Astrocyte of the spinal cord (primary cell): Measurements from ENCODE around the gene CNDP1.

ENCODE experiments used
- DNase-seq: peaks from one replicate; pipeline ENCODE4 v3.0.0; 2011; ENCODE audit warnings: low read depth, low spot score
- H3K4me3 ChIP-seq: 2 replicates; pipeline ENCODE4 v1.5.1; 2011; ENCODE audit warnings: low read depth, mild to moderate bottlenecking, low read length, moderate library complexity
- in situ Hi-C: cut with HindIII; loops from 2 replicates; pipeline ENCODE4 v1.10.0; 2017; ENCODE audit warnings: low sequenced_read_pairs
- TF ChIP-seq, protein P1 (sequence below): IDR thresholded peaks from 2 replicates; pipeline ENCODE4 v1.5.1; 2012; ENCODE audit warnings: low read depth, mild to moderate bottlenecking, low read length, inconsistent platforms

The CNDP1 gene

DNA sequence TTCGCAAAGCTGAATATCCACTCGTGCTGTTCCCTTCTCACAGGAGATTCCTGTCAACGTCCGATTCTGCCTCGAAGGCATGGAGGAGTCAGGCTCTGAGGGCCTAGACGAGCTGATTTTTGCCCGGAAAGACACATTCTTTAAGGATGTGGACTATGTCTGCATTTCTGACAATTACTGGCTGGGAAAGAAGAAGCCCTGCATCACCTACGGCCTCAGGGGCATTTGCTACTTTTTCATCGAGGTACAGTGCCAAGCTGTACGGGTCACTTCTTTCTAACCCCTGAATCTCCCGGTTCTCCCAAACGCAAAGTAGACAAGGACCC is 23.6 kb upstream of the CNDP1 start:
- TF ChIP-seq, protein P1, sequence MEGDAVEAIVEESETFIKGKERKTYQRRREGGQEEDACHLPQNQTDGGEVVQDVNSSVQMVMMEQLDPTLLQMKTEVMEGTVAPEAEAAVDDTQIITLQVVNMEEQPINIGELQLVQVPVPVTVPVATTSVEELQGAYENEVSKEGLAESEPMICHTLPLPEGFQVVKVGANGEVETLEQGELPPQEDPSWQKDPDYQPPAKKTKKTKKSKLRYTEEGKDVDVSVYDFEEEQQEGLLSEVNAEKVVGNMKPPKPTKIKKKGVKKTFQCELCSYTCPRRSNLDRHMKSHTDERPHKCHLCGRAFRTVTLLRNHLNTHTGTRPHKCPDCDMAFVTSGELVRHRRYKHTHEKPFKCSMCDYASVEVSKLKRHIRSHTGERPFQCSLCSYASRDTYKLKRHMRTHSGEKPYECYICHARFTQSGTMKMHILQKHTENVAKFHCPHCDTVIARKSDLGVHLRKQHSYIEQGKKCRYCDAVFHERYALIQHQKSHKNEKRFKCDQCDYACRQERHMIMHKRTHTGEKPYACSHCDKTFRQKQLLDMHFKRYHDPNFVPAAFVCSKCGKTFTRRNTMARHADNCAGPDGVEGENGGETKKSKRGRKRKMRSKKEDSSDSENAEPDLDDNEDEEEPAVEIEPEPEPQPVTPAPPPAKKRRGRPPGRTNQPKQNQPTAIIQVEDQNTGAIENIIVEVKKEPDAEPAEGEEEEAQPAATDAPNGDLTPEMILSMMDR: no peak
- in situ Hi-C loops: no loop called here
- DNase-seq: no peak
- H3K4me3 ChIP-seq: no peak overlapping the region

DNA sequence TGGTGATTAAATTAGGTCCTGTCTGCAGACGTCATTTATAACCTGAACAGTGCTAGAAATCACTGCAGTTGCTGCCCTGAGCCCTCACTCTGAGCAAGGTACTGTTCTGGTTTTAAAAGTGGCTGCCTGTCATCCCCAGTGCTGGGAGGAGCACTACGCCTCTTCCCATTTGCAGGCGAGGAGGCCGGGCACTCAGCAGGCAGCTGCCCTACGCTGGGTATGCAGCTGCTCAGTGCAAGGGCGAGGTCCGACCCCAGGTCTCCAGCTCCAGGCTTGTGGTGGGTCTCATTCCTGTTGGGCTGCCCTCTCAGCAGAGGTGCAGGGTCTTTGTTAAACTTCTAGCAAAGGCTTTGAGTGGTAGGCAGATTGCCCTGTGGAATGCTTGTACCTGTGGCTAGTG is 22.5 kb upstream of the CNDP1 start:
- in situ Hi-C loops: no loop called here
- H3K4me3 ChIP-seq: no peak overlapping the region
- TF ChIP-seq, protein P1: no peak
- no peak for DNase-seq

DNA sequence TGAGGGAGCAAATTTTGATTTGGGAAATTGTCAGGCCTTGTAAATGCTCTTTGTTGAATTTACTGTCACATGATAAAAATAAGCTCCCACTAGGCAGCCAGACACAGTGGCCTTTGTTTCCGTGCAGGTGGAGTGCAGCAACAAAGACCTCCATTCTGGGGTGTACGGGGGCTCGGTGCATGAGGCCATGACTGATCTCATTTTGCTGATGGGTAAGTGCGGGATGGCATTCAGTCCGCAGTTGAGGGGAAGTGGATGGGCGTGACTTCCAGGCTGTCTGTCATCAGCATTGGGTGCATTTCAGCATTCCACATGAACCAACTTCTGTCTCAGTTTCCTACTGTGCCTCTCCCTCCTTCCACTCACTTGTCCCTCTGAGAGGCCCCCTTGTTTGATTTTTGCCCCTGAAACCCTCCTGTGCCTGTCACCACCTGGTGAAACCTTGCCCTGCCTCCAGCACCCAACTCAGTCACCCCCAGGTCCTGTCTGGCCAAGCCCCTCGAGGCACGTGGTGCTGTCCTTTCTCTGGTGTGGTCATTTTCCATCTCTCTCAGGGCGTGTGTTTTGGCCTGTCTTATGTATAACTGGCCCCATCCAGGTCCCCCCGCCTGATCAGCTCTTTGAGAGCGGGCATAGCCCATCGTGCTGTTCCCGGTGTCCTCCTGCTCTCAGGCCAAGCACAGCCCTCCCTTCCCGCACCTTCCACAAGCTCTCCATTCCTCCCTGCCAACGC is 21.8 kb upstream of the CNDP1 start:
- no peak overlapping the region for H3K4me3 ChIP-seq
- in situ Hi-C loops: no loop called here

DNA sequence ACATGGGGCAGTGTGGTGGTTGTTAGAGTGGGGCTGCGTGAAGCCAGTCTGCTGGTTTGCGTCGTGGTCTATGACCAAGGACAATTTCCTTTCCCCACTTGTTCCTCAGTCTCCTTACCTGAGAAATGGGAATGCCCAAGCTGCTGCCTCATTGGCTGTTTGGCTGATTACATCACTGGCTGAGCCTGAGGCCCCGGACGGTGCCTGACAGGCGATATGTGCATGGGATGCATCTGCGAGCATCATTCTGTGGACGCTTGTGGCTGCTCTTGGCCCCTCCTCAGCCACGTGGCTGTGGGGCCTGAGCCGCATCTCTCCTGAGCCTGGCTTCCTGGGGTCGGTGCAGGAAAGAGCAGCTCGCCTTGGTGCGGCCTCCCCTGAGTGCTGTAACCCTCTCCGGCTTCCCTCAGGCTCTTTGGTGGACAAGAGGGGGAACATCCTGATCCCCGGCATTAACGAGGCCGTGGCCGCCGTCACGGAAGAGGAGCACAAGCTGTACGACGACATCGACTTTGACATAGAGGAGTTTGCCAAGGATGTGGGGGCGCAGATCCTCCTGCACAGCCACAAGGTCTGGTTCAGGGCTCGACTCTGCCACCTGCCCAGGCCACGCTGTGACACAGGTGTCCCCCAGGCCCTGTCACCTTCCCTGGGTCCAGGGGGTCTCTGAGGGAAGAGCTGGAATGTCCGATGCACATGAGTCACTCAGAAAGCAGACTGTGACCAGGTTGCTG is 21.0 kb upstream of the CNDP1 start:
- TF ChIP-seq, protein P1: no peak
- DNase-seq: no peak
- in situ Hi-C loops: no loop called here
- no peak overlapping the region for H3K4me3 ChIP-seq

More for the DNA sequence above, 21.8 kb upstream of the CNDP1 start:
- no peak for DNase-seq
- TF ChIP-seq, protein P1: no peak

DNA sequence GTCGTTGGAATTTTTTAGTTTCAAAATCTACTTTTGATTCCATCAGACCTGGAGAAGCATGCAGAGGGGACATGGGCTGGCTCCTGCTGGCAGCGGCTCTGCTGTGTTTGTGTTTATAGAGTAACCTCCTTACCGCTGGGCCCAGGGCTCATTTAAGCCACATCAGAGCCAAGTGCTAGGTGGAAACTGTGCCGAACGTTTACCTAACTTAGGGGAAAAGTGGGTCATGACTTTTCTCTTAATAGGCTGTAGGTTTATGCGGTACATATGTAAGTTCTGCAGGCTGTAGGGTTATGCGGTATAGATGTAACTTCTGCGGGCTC is 20.5 kb upstream of the CNDP1 start:
- TF ChIP-seq, protein P1: no peak
- H3K4me3 ChIP-seq: no peak overlapping the region
- in situ Hi-C loops: no loop called here
- DNase-seq: no peak

DNA sequence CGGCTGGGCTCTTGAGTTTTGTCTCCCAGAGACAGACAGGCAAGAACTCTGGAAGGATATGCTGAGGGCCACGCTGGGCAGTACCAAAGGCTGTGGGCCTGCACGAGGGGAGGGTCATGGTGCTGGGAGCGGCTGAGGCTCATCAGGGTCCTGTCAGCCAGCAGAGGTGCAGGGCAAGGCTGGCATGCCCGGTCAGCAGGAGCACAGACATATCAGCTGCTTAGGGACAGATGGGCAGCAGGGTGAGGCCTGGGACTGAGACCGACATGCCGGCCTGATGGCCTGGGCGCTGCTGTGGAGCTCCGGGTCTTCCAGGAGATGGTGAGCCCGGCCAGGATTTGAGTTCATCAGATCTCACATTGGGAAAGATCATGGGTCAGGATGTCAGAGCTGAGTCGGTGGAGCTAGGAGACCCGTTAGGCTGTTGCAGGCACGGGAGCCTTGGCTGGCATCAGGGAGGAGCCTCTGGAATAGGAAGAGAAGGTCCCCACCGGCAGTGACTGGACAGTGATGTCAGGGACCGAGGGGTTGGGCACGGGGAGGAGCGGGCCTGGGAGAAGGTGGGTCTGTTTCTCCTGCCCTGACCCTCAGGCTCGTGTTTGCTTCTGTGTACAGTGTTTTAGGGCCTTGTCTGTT is 19.3 kb upstream of the CNDP1 start:
- TF ChIP-seq, protein P1: no peak
- in situ Hi-C loops: no loop called here
- H3K4me3 ChIP-seq: no peak overlapping the region
- DNase-seq: no peak
